ENCODE results near the gene MYO1B.

The MYO1B gene

DNA sequence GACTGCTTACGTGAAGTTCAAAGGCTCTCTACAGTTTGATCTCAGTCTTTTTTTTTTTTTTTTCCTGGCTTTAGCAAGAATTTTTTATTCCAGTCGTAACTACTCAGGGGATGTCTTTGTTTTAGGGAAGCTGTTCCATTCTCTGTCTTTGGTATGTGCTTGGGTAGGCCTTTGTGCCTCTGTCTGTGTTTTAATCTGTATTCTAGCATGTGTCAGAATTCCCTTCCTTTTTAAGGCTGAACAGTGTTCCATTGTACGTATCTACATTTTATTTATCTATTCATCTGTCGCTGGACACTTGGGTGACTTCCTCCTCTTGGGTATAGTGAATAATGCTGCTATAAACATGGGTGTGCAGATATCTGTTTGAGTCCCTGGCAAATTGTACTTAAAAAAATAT lies 42.6 kb downstream of the MYO1B start:
- TF ChIP-seq, protein P1, sequence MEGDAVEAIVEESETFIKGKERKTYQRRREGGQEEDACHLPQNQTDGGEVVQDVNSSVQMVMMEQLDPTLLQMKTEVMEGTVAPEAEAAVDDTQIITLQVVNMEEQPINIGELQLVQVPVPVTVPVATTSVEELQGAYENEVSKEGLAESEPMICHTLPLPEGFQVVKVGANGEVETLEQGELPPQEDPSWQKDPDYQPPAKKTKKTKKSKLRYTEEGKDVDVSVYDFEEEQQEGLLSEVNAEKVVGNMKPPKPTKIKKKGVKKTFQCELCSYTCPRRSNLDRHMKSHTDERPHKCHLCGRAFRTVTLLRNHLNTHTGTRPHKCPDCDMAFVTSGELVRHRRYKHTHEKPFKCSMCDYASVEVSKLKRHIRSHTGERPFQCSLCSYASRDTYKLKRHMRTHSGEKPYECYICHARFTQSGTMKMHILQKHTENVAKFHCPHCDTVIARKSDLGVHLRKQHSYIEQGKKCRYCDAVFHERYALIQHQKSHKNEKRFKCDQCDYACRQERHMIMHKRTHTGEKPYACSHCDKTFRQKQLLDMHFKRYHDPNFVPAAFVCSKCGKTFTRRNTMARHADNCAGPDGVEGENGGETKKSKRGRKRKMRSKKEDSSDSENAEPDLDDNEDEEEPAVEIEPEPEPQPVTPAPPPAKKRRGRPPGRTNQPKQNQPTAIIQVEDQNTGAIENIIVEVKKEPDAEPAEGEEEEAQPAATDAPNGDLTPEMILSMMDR (conservative IDR thresholded peaks at IDR 0.05; ENCODE audit: control insufficient read depth, insufficient read depth, low read depth, low read length), result no peak
- DNase-seq (ENCODE audit: low read depth), result no peak
- no peak overlapping the region for H3K4me3 ChIP-seq (ENCODE audit: control insufficient read depth, low read depth, low read length)

GRCh38 chr2:191289049-191289448 lies 43.8 kb downstream of the MYO1B start:
- H3K4me3 ChIP-seq (ENCODE audit: control insufficient read depth, low read depth, low read length), result no peak overlapping the region
- no peak for DNase-seq (ENCODE audit: low read depth)

GRCh38 chr2:191291471-191291870 lies 46.3 kb downstream of the MYO1B start:
- TF ChIP-seq, protein P1 (conservative IDR thresholded peaks at IDR 0.05; ENCODE audit: control insufficient read depth, insufficient read depth, low read depth, low read length), result no peak
- DNase-seq (ENCODE audit: low read depth), result no peak
- H3K4me3 ChIP-seq (ENCODE audit: control insufficient read depth, low read depth, low read length), result no peak overlapping the region

More at GRCh38 chr2:191289049-191289448, 43.8 kb downstream of the MYO1B start:
- TF ChIP-seq, protein P1 (conservative IDR thresholded peaks at IDR 0.05; ENCODE audit: control insufficient read depth, insufficient read depth, low read depth, low read length), result no peak

GRCh38 chr2:191292869-191293268 lies 47.7 kb downstream of the MYO1B start:
- TF ChIP-seq, protein P1 (conservative IDR thresholded peaks at IDR 0.05; ENCODE audit: control insufficient read depth, insufficient read depth, low read depth, low read length), result no peak

DNA sequence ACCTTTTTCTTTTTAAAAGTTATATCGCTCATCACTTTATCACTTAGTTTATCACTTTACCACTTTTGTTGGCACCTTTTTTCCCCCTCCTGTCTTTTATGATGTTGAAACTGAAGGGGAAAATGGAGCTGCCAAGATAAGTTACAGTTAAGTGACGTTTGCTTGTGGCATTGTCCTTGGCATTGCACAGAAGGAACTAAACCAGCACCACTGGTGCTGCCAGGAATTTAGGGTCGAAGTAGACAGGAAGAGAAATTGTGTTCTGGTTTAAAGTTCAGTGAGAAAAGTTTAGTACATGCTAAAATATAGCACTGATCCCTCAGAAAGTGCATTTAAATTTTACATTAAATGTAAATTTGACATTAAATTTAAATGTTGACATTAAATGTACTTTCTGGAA lies 49.9 kb downstream of the MYO1B start:
- TF ChIP-seq, protein P1 (conservative IDR thresholded peaks at IDR 0.05; ENCODE audit: control insufficient read depth, insufficient read depth, low read depth, low read length), result no peak
- H3K4me3 ChIP-seq (ENCODE audit: control insufficient read depth, low read depth, low read length), result no peak overlapping the region
- DNase-seq (ENCODE audit: low read depth), result no peak

More at GRCh38 chr2:191292869-191293268, 47.7 kb downstream of the MYO1B start:
- no peak overlapping the region for H3K4me3 ChIP-seq (ENCODE audit: control insufficient read depth, low read depth, low read length)
- DNase-seq (ENCODE audit: low read depth), result no peak

DNA sequence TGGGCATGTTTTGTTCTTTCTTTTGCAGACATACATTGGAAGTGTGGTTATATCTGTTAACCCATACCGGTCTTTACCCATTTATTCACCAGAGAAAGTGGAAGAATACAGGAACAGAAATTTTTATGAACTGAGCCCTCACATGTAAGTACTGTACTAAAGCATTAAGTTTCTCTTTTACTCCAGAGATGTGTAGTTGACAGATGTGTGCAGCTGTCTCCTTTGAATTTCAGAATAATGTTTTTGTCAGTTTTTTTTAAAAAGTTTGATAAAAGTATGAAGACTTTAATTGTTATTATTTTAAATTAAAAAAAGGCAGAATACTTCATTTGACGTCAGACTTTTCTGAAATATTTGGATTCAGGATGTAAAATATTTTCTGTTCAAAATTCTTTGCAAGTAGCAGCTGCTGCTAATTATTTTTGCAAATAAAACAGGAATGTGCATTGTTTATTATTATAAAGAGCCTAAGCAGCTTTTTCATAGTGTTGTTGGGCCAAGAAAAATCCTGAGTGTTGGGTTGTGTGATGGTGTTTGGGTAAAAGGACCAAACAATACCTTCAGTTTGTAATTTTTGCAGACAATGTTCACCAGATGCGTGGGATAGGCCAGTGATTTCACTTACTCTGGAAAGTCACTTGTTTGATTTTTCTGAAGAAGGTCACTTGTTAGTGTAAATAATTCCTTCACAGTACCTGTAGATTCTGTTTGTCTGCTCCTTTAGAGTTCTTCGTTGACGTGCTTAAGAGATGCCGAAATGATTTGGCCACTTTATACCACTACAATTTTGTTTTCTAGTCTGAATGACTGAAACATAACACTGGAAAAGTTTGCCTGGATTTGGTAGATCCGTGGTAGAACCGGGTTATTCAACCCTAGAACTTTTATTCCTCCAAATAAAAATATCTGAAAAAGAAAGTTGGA lies 51.1 kb downstream of the MYO1B start:
- TF ChIP-seq, protein P1 (conservative IDR thresholded peaks at IDR 0.05; ENCODE audit: control insufficient read depth, insufficient read depth, low read depth, low read length), result no peak
- no peak for DNase-seq (ENCODE audit: low read depth)
- no peak overlapping the region for H3K4me3 ChIP-seq (ENCODE audit: control insufficient read depth, low read depth, low read length)
